Fibroblast of villous mesenchyme (primary cell): ENCODE data around the gene ANXA11. TPM values are rescaled to one million over a fixed set of nuclear protein-coding genes. Genes with fewer than 3 reads are reported as not detected.
"Not testable (repeated sequence)": the region's sequence is repeated elsewhere in the genome, so short reads cannot be mapped to it uniquely, and the experiment has no call there.

ENCODE experiments used
- DNase-seq: peaks from one replicate; pipeline ENCODE4 v3.0.0-alpha.2; 2010; ENCODE audit warnings: low read depth
- H3K4me3 ChIP-seq: 2 replicates; pipeline ENCODE4 v1.5.1; 2011; ENCODE audit warnings: low read depth, mild to moderate bottlenecking, low read length
- CTCF ChIP-seq: IDR thresholded peaks from 2 replicates; pipeline ENCODE4 v1.5.1; 2012; ENCODE audit warnings: low read depth, mild to moderate bottlenecking, low read length; ENCODE audit not compliant: insufficient read depth
- total RNA-seq: library from RNA; depleted of rRNA; stranded (reverse); fragments of >200 nt; gene quantifications from 2 replicates; pipeline ENCODE4 v1.2.3, GENCODE V29; 2012

Gene ANXA11
- total RNA-seq, 1 donor, result 79.9 TPM

GRCh38 chr10:80204677-80205476 lies 460 bp downstream of the ANXA11 start:
- DNase-seq, result peak; percentile 36
- no peak for TF ChIP-seq CTCF

GRCh38 chr10:80203835-80204676 lies 1.3 kb downstream of the ANXA11 start:
- no peak for DNase-seq
- peak overlapping the region; percentile 78 for H3K4me3 ChIP-seq
- TF ChIP-seq CTCF, result no peak

More at GRCh38 chr10:80204677-80205476, 460 bp downstream of the ANXA11 start:
- peak overlapping the region; percentile 78 for H3K4me3 ChIP-seq

GRCh38 chr10:80202934-80203834 lies 2.2 kb downstream of the ANXA11 start:
- DNase-seq, result peak; percentile 90
- no peak for TF ChIP-seq CTCF
- H3K4me3 ChIP-seq, result peak overlapping the region; percentile 78

GRCh38 chr10:80202530-80202929 lies 2.8 kb downstream of the ANXA11 start:
- DNase-seq, H3K4me3 ChIP-seq: not testable (repeated sequence)

GRCh38 chr10:80201608-80202141 lies 3.7 kb downstream of the ANXA11 start:
- DNase-seq, result no peak
- no peak overlapping the region for H3K4me3 ChIP-seq
- TF ChIP-seq CTCF, result no peak

- no peak for TF ChIP-seq CTCF
- DNase-seq, result no peak
- H3K4me3 ChIP-seq, result no peak overlapping the region
Observed at GRCh38 chr10:80200687-80201086, 4.7 kb downstream of the ANXA11 start.
